ENCODE data around the gene PCBP3. TPM values are rescaled to one million over a fixed set of nuclear protein-coding genes. Genes with fewer than 3 reads are reported as not detected.

PCBP3 gene
- polyA plus RNA-seq, 3 donors: 1.7 to 9.5 (median 2.2) TPM

- 58 to 71% (median 67%) methylated on average over 17 of the region's 17 CpGs for WGBS, 3 donors
- no peak overlapping the region for H3K27ac ChIP-seq (ENCODE audit: low read depth, low read length)
Measured at GRCh38 chr21:45736690-45737484, 93.4 kb downstream of the PCBP3 start.

GRCh38 chr21:45737485-45738166, 94.1 kb downstream of the PCBP3 start:
- 82 to 90% (median 89%) methylated on average over 12 of the region's 12 CpGs for WGBS, 3 donors
- H3K27ac ChIP-seq (ENCODE audit: low read depth, low read length): no peak overlapping the region

GRCh38 chr21:45739218-45740087, 95.9 kb downstream of the PCBP3 start:
- WGBS, 3 donors: 49 to 70% (median 55%) methylated on average over 4 to 5 of the region's 5 CpGs
- H3K27ac ChIP-seq (ENCODE audit: low read depth, low read length): no peak overlapping the region

GRCh38 chr21:45740088-45740440, 96.5 kb downstream of the PCBP3 start:
- no peak overlapping the region for H3K27ac ChIP-seq (ENCODE audit: low read depth, low read length)
- 64 to 82% (median 67%) methylated on average over 9 of the region's 9 CpGs for WGBS, 3 donors

- WGBS, 3 donors: 52 to 70% (median 66%) methylated on average over 14 of the region's 14 CpGs
- no peak overlapping the region for H3K27ac ChIP-seq (ENCODE audit: low read depth, low read length)
Measured at GRCh38 chr21:45740491-45741357, 97.2 kb downstream of the PCBP3 start.

GRCh38 chr21:45741691-45742090, 98.2 kb downstream of the PCBP3 start:
- H3K27ac ChIP-seq (ENCODE audit: low read depth, low read length): no peak overlapping the region
- WGBS, 3 donors: 52 to 81% (median 79%) methylated on average over 6 of the region's 6 CpGs

- WGBS, 3 donors: 69 to 82% (median 82%) methylated on average over 7 of the region's 7 CpGs
- no peak overlapping the region for H3K27ac ChIP-seq (ENCODE audit: low read depth, low read length)
Measured at GRCh38 chr21:45742247-45742646, 98.7 kb downstream of the PCBP3 start.

GRCh38 chr21:45745256-45745655, 101.7 kb downstream of the PCBP3 start:
- 79 to 86% (median 80%) methylated on average over 7 of the region's 7 CpGs for WGBS, 3 donors
- H3K27ac ChIP-seq (ENCODE audit: low read depth, low read length): no peak overlapping the region

- WGBS, 3 donors: 76 to 86% (median 85%) methylated on average over 14 of the region's 14 CpGs
- H3K27ac ChIP-seq (ENCODE audit: low read depth, low read length): no peak overlapping the region
Measured at GRCh38 chr21:45747233-45747766, 103.8 kb downstream of the PCBP3 start.

- no peak overlapping the region for H3K27ac ChIP-seq (ENCODE audit: low read depth, low read length)
- WGBS, 3 donors: 55 to 68% (median 64%) methylated on average over 18 of the region's 18 CpGs
Measured at GRCh38 chr21:45747802-45748445, 104.4 kb downstream of the PCBP3 start.

- H3K27ac ChIP-seq (ENCODE audit: low read depth, low read length): no peak overlapping the region
- WGBS, 3 donors: 77 to 85% (median 79%) methylated on average over 7 of the region's 7 CpGs
Measured at GRCh38 chr21:45748593-45748992, 105.1 kb downstream of the PCBP3 start.

- 80 to 87% (median 85%) methylated on average over 15 of the region's 15 CpGs for WGBS, 3 donors
- no peak overlapping the region for H3K27ac ChIP-seq (ENCODE audit: low read depth, low read length)
Measured at GRCh38 chr21:45749974-45750373, 106.4 kb downstream of the PCBP3 start.

- 53 to 63% (median 58%) methylated on average over 5 of the region's 5 CpGs for WGBS, 3 donors
- no peak overlapping the region for H3K27ac ChIP-seq (ENCODE audit: low read depth, low read length)
Measured at GRCh38 chr21:45750936-45751335, 107.4 kb downstream of the PCBP3 start.

- H3K27ac ChIP-seq (ENCODE audit: low read depth, low read length): no peak overlapping the region
- whole genome bisulfite sequencing, 3 donors: 40 to 80% (median 78%) methylated on average over 1 of the region's 1 CpG
Measured at GRCh38 chr21:45753445-45753844, 109.9 kb downstream of the PCBP3 start.

GRCh38 chr21:45756029-45756428, 112.5 kb downstream of the PCBP3 start:
- no peak overlapping the region for H3K27ac ChIP-seq (ENCODE audit: low read depth, low read length)
- 60 to 95% (median 88%) methylated on average over 1 of the region's 1 CpG for WGBS, 3 donors

GRCh38 chr21:45756669-45757068, 113.1 kb downstream of the PCBP3 start:
- no peak overlapping the region for H3K27ac ChIP-seq (ENCODE audit: low read depth, low read length)
- WGBS, 3 donors: 75 to 97% (median 92%) methylated on average over 2 of the region's 2 CpGs

GRCh38 chr21:45761704-45762103, 118.2 kb downstream of the PCBP3 start:
- 75 to 90% (median 90%) methylated on average over 11 of the region's 11 CpGs for WGBS, 3 donors
- H3K27ac ChIP-seq (ENCODE audit: low read depth, low read length): no peak overlapping the region

All from adipose tissue (tissue), 3 donors.